Measurements from ENCODE around the gene MELTF. TPM values are rescaled to one million over a fixed set of nuclear protein-coding genes. Genes with fewer than 3 reads are reported as not detected.

The MELTF gene
- total and polyA plus RNA-seq, 3 donors from 2014 or later = 5.7 to 14.7 (median 11.1) TPM

- 82 to 86% methylated on average over 5 of the region's 5 CpGs for WGBS, 2 donors
- DNase-seq = no peak
- intact Hi-C loops (cut with DNase I; ENCODE audit: low total_unique reads) = loop anchor here (10.0 kb wide), 1 partner anchor 185 kb away; no protein-coding TSS in a partner anchor
- H3K27ac ChIP-seq = no peak overlapping the region
- peaks cover 4% of the 10 kb centered on the region for H3K4me1 ChIP-seq
- TF ChIP-seq CTCF (IDR thresholded peaks at IDR 0.05) = no peak
- no peak for TF ChIP-seq POLR2A (IDR thresholded peaks at IDR 0.05)
- H3K36me3 ChIP-seq (ENCODE audit: low read depth, missing control alignments) = no peaks in the 10 kb centered on the region
- H3K4me3 ChIP-seq = no peak overlapping the region
- H3K9me3 ChIP-seq = no peaks in the 10 kb centered on the region
- H3K27me3 ChIP-seq = no peaks in the 10 kb centered on the region
Observed at GRCh38 chr3:197000211-197000610, 29.4 kb downstream of the MELTF start.

GRCh38 chr3:196998966-196999760, 30.5 kb downstream of the MELTF start:
- no peak for DNase-seq
- intact Hi-C loops (cut with DNase I; ENCODE audit: low total_unique reads) = no loop called here
- Histone ChIP-seq H3K9me3 (no peaks in the 10 kb centered on the region), H3K27me3 (no peaks in the 10 kb centered on the region), H3K27ac (no peak overlapping the region), H3K4me1 (peaks cover 4% of the 10 kb centered on the region), H3K36me3 (ENCODE audit: low read depth, missing control alignments) (no peaks in the 10 kb centered on the region), H3K4me3 (no peak overlapping the region)
- TF ChIP-seq CTCF (IDR thresholded peaks at IDR 0.05) (no peak), POLR2A (IDR thresholded peaks at IDR 0.05) (no peak)
- 87 to 89% methylated on average over 21 of the region's 21 CpGs for WGBS, 2 donors

- H3K4me1 ChIP-seq = no peaks in the 10 kb centered on the region
- H3K36me3 ChIP-seq (ENCODE audit: low read depth, missing control alignments) = no peaks in the 10 kb centered on the region
- DNase-seq = no peak
- no peaks in the 10 kb centered on the region for H3K27me3 ChIP-seq
- intact Hi-C loops (cut with DNase I; ENCODE audit: low total_unique reads) = no loop called here
- no peaks in the 10 kb centered on the region for H3K9me3 ChIP-seq
- H3K4me3 ChIP-seq = no peak overlapping the region
- WGBS, 2 donors = 88 to 93% methylated on average over 10 to 15 of the region's 15 CpGs
- no peak for TF ChIP-seq POLR2A (IDR thresholded peaks at IDR 0.05)
- no peak for TF ChIP-seq CTCF (IDR thresholded peaks at IDR 0.05)
- no peak overlapping the region for H3K27ac ChIP-seq
Observed at GRCh38 chr3:196997311-196997710, 32.3 kb downstream of the MELTF start.

- Histone ChIP-seq H3K4me1 (no peaks in the 10 kb centered on the region), H3K4me3 (no peak overlapping the region), H3K27ac (no peak overlapping the region), H3K9me3 (no peaks in the 10 kb centered on the region), H3K27me3 (no peaks in the 10 kb centered on the region), H3K36me3 (ENCODE audit: low read depth, missing control alignments) (no peaks in the 10 kb centered on the region)
- DNase-seq = no peak
- 85 to 87% methylated on average over 12 to 17 of the region's 17 CpGs for WGBS, 2 donors
- no peak for TF ChIP-seq CTCF (IDR thresholded peaks at IDR 0.05)
- TF ChIP-seq POLR2A (IDR thresholded peaks at IDR 0.05) = no peak
- intact Hi-C loops (cut with DNase I; ENCODE audit: low total_unique reads) = no loop called here
Observed at GRCh38 chr3:196996454-196997265, 33.0 kb downstream of the MELTF start.

All from testis (tissue), 3 donors.